Measurements from ENCODE around the gene XPNPEP1.

GRCh38 chr10:109924967-109925620 is 1.8 kb upstream of the XPNPEP1 start:
- TF ChIP-seq POLR2A (IDR thresholded peaks at IDR 0.05): no peak
- TF ChIP-seq, protein P1, sequence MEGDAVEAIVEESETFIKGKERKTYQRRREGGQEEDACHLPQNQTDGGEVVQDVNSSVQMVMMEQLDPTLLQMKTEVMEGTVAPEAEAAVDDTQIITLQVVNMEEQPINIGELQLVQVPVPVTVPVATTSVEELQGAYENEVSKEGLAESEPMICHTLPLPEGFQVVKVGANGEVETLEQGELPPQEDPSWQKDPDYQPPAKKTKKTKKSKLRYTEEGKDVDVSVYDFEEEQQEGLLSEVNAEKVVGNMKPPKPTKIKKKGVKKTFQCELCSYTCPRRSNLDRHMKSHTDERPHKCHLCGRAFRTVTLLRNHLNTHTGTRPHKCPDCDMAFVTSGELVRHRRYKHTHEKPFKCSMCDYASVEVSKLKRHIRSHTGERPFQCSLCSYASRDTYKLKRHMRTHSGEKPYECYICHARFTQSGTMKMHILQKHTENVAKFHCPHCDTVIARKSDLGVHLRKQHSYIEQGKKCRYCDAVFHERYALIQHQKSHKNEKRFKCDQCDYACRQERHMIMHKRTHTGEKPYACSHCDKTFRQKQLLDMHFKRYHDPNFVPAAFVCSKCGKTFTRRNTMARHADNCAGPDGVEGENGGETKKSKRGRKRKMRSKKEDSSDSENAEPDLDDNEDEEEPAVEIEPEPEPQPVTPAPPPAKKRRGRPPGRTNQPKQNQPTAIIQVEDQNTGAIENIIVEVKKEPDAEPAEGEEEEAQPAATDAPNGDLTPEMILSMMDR (IDR thresholded peaks at IDR 0.05): no peak
